HG02840 (cell line): ENCODE measurements around the gene C16orf74.

Source experiments
- ATAC-seq: cut with Tn5 transposase; IDR thresholded peaks from one replicate; pipeline ENCODE4 v1.9.1; 2021; ENCODE audit warnings: mild to moderate bottlenecking, moderate library complexity, moderate number of reproducible peaks; ENCODE audit not compliant: unreplicated experiment, low FRiP score

The C16orf74 gene

GRCh38 chr16:85660843-85661739 lies 89.8 kb downstream of the C16orf74 start:
- no peak for ATAC-seq

- ATAC-seq = no peak
Measured at GRCh38 chr16:85659805-85660511, 90.9 kb downstream of the C16orf74 start.

DNA sequence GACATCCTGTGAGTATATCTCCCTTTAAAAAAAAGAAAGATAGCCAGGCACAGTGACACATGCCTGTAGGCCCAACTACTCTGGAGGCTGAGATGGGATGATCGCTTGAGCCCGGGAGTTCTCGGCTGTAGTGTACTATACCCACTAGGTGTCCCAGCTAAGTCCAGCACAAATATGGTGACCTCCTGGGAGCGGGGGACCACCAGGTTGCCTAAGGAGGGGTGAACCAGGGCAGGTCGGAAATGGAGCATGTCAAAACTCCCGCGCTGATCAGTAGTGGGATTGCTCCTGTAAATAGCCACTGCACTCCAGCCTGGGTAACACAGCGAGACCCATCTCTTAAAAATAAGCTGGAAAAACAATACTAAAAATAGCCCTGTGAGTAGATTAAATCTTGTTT lies 91.6 kb downstream of the C16orf74 start:
- no peak for ATAC-seq

DNA sequence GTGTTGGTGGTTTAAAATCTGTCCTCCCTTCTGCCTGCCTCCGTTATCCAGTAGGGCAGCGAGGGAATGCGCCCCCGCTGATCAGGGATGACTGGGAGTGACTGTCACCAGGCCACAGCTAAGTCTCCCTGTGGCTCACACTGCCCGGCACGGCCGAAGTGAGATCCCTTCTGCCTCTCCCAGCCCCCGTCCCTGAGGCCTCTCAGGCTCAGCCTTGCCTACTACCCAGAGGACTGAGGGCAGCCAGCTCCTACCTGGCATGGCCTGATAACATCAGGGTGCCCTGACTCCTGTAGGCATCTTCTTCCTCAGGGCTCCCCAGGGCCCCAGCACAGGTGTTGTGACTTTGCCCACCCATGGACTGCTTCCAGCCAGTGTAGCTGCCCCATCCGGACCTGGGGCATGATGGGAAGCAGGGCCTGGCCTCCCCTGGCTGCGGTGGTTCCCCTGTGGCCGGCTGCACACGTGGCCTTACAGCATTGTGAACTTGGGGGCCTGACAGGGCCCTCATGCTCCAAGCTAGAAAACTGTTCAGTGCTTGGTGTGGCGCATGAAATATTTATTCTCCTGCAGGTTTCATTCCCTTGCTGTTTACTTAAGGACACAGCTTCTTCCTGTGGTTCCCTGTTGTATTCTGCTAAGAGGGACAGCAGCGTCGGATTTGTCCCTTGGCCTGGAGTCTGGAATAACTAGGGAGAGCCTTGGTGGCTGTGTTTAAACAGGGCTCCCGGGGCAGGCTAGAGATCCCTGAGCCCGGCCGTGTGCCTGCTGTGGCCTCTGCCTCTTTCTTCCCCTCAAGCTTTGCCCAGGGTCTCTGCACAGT lies 92.2 kb downstream of the C16orf74 start:
- no peak for ATAC-seq

DNA sequence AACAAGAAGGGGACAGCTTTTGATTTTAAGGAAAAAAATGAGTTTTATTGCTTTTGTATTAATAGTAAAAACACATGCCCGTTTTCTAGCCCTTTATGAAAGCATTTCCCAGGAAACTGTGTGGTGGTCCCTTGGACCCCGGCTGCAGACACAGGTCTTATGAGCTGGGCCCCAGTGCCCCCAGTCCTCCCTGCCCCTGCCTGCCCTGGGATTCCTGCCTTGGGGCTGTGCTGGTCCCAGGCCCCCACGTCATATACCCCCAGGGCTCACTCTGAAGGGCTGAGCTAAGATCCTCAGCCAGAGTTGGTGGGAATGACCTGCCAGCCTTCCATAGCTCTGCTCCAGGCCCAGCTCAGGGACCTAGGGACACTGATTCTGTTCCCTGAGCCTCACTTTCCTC lies 92.9 kb downstream of the C16orf74 start:
- no peak for ATAC-seq
